CD14-positive monocyte (primary cell): ENCODE measurements around the gene SFN. TPM values are rescaled to one million over a fixed set of nuclear protein-coding genes. Genes with fewer than 3 reads are reported as not detected.

Source experiments
- DNase-seq, 3 donors: peaks; one replicate each; pipeline ENCODE4 v3.0.0-alpha.2; 2011 to 2022
- H2AFZ ChIP-seq: 2 replicates; pipeline ENCODE4 v1.6.0; 2012; ENCODE audit warnings: mild to moderate bottlenecking, low read depth, low read length, inconsistent platforms; ENCODE audit not compliant: insufficient read depth, poor library complexity, severe bottlenecking
- H3K27ac ChIP-seq, 2 donors: 1 replicate in 1 of 2; 2 replicates in 1 of 2; pipeline ENCODE4 v1.5.1; 2012 to 2013; ENCODE audit warnings: low read length in 2 of 2, control low read depth in 1 of 2, inconsistent platforms in 1 of 2, low read depth in 1 of 2, mild to moderate bottlenecking in 1 of 2
- H3K27me3 ChIP-seq, 2 donors: one replicate each; pipeline versions ENCODE4 v1.6.0 to v1.6.1; 2011 to 2013; ENCODE audit warnings: low read length in 2 of 2; ENCODE audit not compliant: control insufficient read depth in 2 of 2, insufficient read depth in 2 of 2
- H3K36me3 ChIP-seq, 2 donors: replicated peaks in 1 of 2; 1 replicate in 1 of 2; 2 replicates in 1 of 2; pipeline versions ENCODE4 v1.5.1 to v1.6.1; 2012 to 2013; ENCODE audit warnings: low read length in 2 of 2, control low read depth in 1 of 2, inconsistent platforms in 1 of 2, mild to moderate bottlenecking in 1 of 2; ENCODE audit not compliant: insufficient read depth in 2 of 2, control insufficient read depth in 1 of 2
- H3K4me1 ChIP-seq, 2 donors: 1 replicate in 1 of 2; 2 replicates in 1 of 2; pipeline versions ENCODE4 v1.5.1 to v1.6.1; 2012 to 2013; ENCODE audit warnings: low read length in 2 of 2, control low read depth in 1 of 2, inconsistent platforms in 1 of 2, mild to moderate bottlenecking in 1 of 2, moderate library complexity in 1 of 2; ENCODE audit not compliant: insufficient read depth in 2 of 2, control insufficient read depth in 1 of 2
- H3K4me2 ChIP-seq: replicated peaks from 2 replicates; pipeline ENCODE3; 2012; ENCODE audit warnings: low read length, moderate library complexity, mild to moderate bottlenecking; ENCODE audit not compliant: poor library complexity, severe bottlenecking; ENCODE audit errors: extremely low read depth
- H3K4me3 ChIP-seq, 3 experiments: fragments of 200-600 bp in 1 of 3; sonication (generic) in 1 of 3; replicated peaks in 1 of 3; 1 replicate in 2 of 3; 2 replicates in 1 of 3; pipeline ENCODE4 v1.5.1; 2011 to 2013; ENCODE audit warnings: low read length in 3 of 3, mild to moderate bottlenecking in 3 of 3, control low read depth in 2 of 3, low read depth in 2 of 3, inconsistent platforms in 1 of 3, moderate library complexity in 1 of 3
- H3K79me2 ChIP-seq: 2 replicates; pipeline ENCODE4 v1.6.0; 2012; ENCODE audit warnings: mild to moderate bottlenecking, control low read depth, inconsistent platforms, low read length, moderate library complexity; ENCODE audit not compliant: insufficient read depth
- H3K9ac ChIP-seq: 2 replicates; pipeline ENCODE4 v1.6.0; 2017; ENCODE audit warnings: low read length, mild to moderate bottlenecking; ENCODE audit not compliant: insufficient read depth, poor library complexity, severe bottlenecking
- H3K9me3 ChIP-seq, 2 donors: replicated peaks in 1 of 2; 1 replicate in 1 of 2; 2 replicates in 1 of 2; pipeline versions ENCODE4 v1.5.1 to v1.6.1; 2012 to 2013; ENCODE audit warnings: low read length in 2 of 2, control low read depth in 1 of 2; ENCODE audit not compliant: control insufficient read depth in 1 of 2, insufficient read depth in 1 of 2
- H4K20me1 ChIP-seq: 2 replicates; pipeline ENCODE4 v1.6.0; 2012; ENCODE audit warnings: mild to moderate bottlenecking, low read length, control low read depth, moderate library complexity; ENCODE audit not compliant: insufficient read depth
- H3K27ac Mint-ChIP-seq, 7 donors: one replicate each; pipeline ENCODE4 v1.8.0; 2020; ENCODE audit warnings: mild to moderate bottlenecking in 7 of 7, mixed read lengths in 7 of 7, moderate library complexity in 6 of 7, inconsistent platforms in 2 of 7
- H3K27me3 Mint-ChIP-seq, 3 donors: one replicate each; pipeline ENCODE4 v1.8.0; 2021 to 2022; ENCODE audit warnings: low read depth in 3 of 3, mild to moderate bottlenecking in 3 of 3, mixed read lengths in 3 of 3, moderate library complexity in 3 of 3, inconsistent platforms in 1 of 3
- H3K36me3 Mint-ChIP-seq, 2 donors: one replicate each; pipeline ENCODE4 v1.8.0; 2020; ENCODE audit warnings: mixed read lengths in 2 of 2, inconsistent platforms in 1 of 2, mild to moderate bottlenecking in 1 of 2
- H3K4me1 Mint-ChIP-seq: one replicate; pipeline ENCODE4 v1.8.0; 2020; ENCODE audit warnings: mild to moderate bottlenecking, mixed read lengths
- H3K4me3 Mint-ChIP-seq, 2 donors: one replicate each; pipeline ENCODE4 v1.8.0; 2020; ENCODE audit warnings: mild to moderate bottlenecking in 2 of 2, mixed read lengths in 2 of 2, moderate library complexity in 1 of 2
- H3K9me3 Mint-ChIP-seq, 7 donors: one replicate each; pipeline ENCODE4 v1.8.0; 2020 to 2022; ENCODE audit warnings: mixed read lengths in 7 of 7, mild to moderate bottlenecking in 6 of 7, moderate library complexity in 6 of 7, inconsistent platforms in 2 of 7
- WGBS: methylation state at CpG from one replicate; pipeline ENCODE4 v1.1.5; 2013; ENCODE audit warnings: missing lambda C conversion rate; ENCODE audit not compliant: insufficient coverage; 5-methylcytosine and 5-hydroxymethylcytosine counted together
- intact Hi-C, 2 donors: fragments of 100-400 bp; cut with micrococcal nuclease; formaldehyde crosslinking; loops; one replicate each; pipeline versions ENCODE4 v1.15.0 to v1.15.1; 2023
- polyA plus RNA-seq, 3 donors: library from polyadenylated mRNA; depleted of rRNA in 1 of 3; unstranded in 2 of 3; stranded (reverse) in 1 of 3; fragments of 300-500 nt in 2 of 3; fragments of >200 nt in 1 of 3; fragmentation: Illumina TruSeq in 2 of 3; gene quantifications; 1 replicate in 2 of 3; 2 replicates in 1 of 3; pipeline ENCODE4 v1.2.3, GENCODE V29; 2012 to 2021
- TF ChIP-seq, protein P1 (sequence below): fragments of 200-600 bp; IDR thresholded peaks from one replicate; pipeline ENCODE4 v1.8.0; 2022; ENCODE audit warnings: antibody characterized with exemption, mild to moderate bottlenecking

The SFN gene
- polyA plus RNA-seq, 3 donors = 0.36 TPM; not detected in 2

DNA sequence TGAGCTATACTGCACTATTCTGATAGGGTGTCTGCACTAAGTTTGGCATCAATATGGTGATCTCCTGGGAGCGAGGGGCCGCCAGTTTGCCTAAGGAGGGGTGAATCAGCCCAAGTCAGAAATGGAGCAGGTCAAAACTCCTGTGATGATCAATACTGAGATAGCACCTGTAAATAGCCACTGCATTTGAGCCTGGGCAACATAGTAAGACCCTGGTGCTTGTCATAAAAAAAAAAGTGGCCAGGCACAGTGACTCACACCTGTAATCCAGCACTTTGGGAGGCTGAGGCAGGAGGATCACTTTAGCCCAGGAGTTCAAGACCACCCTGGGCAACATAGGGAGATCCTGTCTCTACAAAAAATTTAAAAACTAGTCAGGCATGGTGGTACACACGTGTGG, 48.1 kb upstream of the SFN start:
- Histone ChIP-seq H3K79me2 (no peaks in the 10 kb centered on the region), H3K4me3 (no peak overlapping the region), H3K27me3 (no peaks in the 10 kb centered on the region), H3K27ac (no peak overlapping the region), H4K20me1 (no peaks in the 10 kb centered on the region), H3K4me2 (peak overlapping the region; percentile 3), H3K9ac (no peak overlapping the region), H2AFZ (no peak overlapping the region), H3K9me3 (no peaks in the 10 kb centered on the region), H3K4me1 (peaks cover 33 to 50% of the 10 kb centered on the region in 2 donors), H3K36me3 (no peaks in the 10 kb centered on the region)
- 93% methylated on average over 2 of the region's 3 CpGs for WGBS
- Mint-ChIP-seq H3K27ac (peak overlapping the region in 2 of 7 donors; percentile 38 to 46), H3K9me3 (peaks cover 0 to 4% (median 1%) of the 10 kb centered on the region in 7 donors), H3K4me3 (no peak overlapping the region), H3K4me1 (peaks cover 41% of the 10 kb centered on the region), H3K27me3 (peaks cover 2 to 4% (median 3%) of the 10 kb centered on the region in 3 donors), H3K36me3 (no peaks in the 10 kb centered on the region)
- DNase-seq = no peak
- TF ChIP-seq, protein P1, sequence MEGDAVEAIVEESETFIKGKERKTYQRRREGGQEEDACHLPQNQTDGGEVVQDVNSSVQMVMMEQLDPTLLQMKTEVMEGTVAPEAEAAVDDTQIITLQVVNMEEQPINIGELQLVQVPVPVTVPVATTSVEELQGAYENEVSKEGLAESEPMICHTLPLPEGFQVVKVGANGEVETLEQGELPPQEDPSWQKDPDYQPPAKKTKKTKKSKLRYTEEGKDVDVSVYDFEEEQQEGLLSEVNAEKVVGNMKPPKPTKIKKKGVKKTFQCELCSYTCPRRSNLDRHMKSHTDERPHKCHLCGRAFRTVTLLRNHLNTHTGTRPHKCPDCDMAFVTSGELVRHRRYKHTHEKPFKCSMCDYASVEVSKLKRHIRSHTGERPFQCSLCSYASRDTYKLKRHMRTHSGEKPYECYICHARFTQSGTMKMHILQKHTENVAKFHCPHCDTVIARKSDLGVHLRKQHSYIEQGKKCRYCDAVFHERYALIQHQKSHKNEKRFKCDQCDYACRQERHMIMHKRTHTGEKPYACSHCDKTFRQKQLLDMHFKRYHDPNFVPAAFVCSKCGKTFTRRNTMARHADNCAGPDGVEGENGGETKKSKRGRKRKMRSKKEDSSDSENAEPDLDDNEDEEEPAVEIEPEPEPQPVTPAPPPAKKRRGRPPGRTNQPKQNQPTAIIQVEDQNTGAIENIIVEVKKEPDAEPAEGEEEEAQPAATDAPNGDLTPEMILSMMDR = no peak
- intact Hi-C loops = loop anchor here in 1 of 2 donors (5.0 kb wide), 1 partner anchor 62 kb away; no protein-coding TSS in a partner anchor

DNA sequence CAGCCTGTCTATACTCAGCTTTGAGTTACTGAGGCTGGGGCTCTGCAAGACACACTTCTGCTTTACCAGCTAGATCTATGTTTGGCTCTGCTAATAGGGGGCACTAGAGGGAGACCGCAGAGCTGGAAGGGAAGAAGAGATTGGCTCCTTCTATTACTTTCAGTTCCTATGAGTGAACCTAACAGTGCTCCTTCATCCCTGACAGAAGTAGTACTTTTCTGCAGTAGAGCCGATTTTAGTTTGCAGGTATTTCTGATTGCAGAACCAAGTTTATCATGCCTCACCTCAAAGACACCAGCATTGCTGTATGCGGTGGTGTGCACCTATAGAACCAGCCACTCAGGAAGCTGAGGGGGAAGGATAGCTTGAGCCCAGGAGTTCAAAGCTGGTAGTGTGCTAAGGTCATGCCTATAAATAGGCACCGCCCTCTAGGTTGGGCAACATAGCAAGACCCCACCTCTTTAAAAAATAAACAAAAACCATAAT, 42.1 kb upstream of the SFN start:
- H3K4me2 ChIP-seq = peak overlapping the region; percentile 74
- H3K4me3 ChIP-seq = peak overlapping the region; percentile 10 to 66 (median 42)
- WGBS = 0% methylated on average over 1 of the region's 4 CpGs
- H3K36me3 ChIP-seq = no peaks in the 10 kb centered on the region
- H3K9ac ChIP-seq = no peak overlapping the region
- Mint-ChIP-seq H3K36me3 (no peaks in the 10 kb centered on the region), H3K4me3 (peak overlapping the region; percentile 68 to 85), H3K9me3 (peaks cover 0 to 2% (median 1%) of the 10 kb centered on the region in 7 donors), H3K27ac (peak overlapping the region; percentile 73 to 94 (median 91)), H3K4me1 (peaks cover 35% of the 10 kb centered on the region), H3K27me3 (peaks cover 2 to 5% (median 4%) of the 10 kb centered on the region in 3 donors)
- TF ChIP-seq, protein P1 = peak; percentile 68
- peak overlapping the region; percentile 32 for H2AFZ ChIP-seq
- peaks cover 26 to 38% of the 10 kb centered on the region in 2 donors for H3K4me1 ChIP-seq
- no peaks in the 10 kb centered on the region for H3K79me2 ChIP-seq
- no peaks in the 10 kb centered on the region for H3K27me3 ChIP-seq
- H4K20me1 ChIP-seq = no peaks in the 10 kb centered on the region
- no peaks in the 10 kb centered on the region for H3K9me3 ChIP-seq
- intact Hi-C loops = no loop called here
- peak overlapping the region; percentile 7 to 59 for H3K27ac ChIP-seq
- DNase-seq = peak; percentile 69 to 82 (median 80)
